Right atrium auricular region (tissue), 2 donors: ENCODE results near the gene GIPC1. TPM values are rescaled to one million over a fixed set of nuclear protein-coding genes. Genes with fewer than 3 reads are reported as not detected.
A peak's percentile ranks its signal among the peaks of the same experiment; 100 is the strongest.
"Not testable (repeated sequence)": the region's sequence is repeated elsewhere in the genome, so short reads cannot be mapped to it uniquely, and the experiment has no call there.

Experiments
- DNase-seq: peaks from one replicate; pipeline ENCODE4 v3.0.0-alpha.2; 2019; ENCODE audit warnings: low spot score
- H3K27ac ChIP-seq, 2 donors: fragments of 200-600 bp; sonication (generic); 1 replicate in 1 of 2; 2 replicates in 1 of 2; pipeline ENCODE4 v1.5.1; 2016 to 2019
- H3K27me3 ChIP-seq, 2 donors: fragments of 200-600 bp; sonication (generic); one replicate each; pipeline versions ENCODE4 v1.5.1 to v1.6.0; 2017 to 2019
- H3K36me3 ChIP-seq: fragments of 200-600 bp; sonication (generic); one replicate; pipeline ENCODE4 v1.5.1; 2016
- H3K4me1 ChIP-seq, 2 donors: fragments of 200-600 bp; sonication (generic); one replicate each; pipeline versions ENCODE4 v1.5.1 to v1.6.0; 2017 to 2019
- H3K4me3 ChIP-seq, 2 donors: fragments of 200-600 bp; sonication (generic); 1 replicate in 1 of 2; 2 replicates in 1 of 2; pipeline ENCODE4 v1.5.1; 2017 to 2019; ENCODE audit warnings: mild to moderate bottlenecking in 1 of 2, moderate library complexity in 1 of 2
- H3K9me3 ChIP-seq, 2 donors: fragments of 200-600 bp; sonication (generic); one replicate each; pipeline ENCODE4 v1.5.1; 2019
- total RNA-seq, 2 donors: library from RNA; depleted of rRNA; stranded (reverse); fragments of >200 nt; gene quantifications; one replicate each; pipeline ENCODE4 v1.1.0, GENCODE V29; 2016
- TF ChIP-seq, protein P1 (sequence below), 2 donors: fragments of 200-600 bp; sonication (generic); IDR thresholded peaks; one replicate each; pipeline ENCODE4 v1.5.1; 2019; ENCODE audit warnings: antibody characterized with exemption in 2 of 2

Gene GIPC1, protein sequence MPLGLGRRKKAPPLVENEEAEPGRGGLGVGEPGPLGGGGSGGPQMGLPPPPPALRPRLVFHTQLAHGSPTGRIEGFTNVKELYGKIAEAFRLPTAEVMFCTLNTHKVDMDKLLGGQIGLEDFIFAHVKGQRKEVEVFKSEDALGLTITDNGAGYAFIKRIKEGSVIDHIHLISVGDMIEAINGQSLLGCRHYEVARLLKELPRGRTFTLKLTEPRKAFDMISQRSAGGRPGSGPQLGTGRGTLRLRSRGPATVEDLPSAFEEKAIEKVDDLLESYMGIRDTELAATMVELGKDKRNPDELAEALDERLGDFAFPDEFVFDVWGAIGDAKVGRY
- 10 to 100 TPM; 49.6 to 58.2 TPM for total RNA-seq

DNA sequence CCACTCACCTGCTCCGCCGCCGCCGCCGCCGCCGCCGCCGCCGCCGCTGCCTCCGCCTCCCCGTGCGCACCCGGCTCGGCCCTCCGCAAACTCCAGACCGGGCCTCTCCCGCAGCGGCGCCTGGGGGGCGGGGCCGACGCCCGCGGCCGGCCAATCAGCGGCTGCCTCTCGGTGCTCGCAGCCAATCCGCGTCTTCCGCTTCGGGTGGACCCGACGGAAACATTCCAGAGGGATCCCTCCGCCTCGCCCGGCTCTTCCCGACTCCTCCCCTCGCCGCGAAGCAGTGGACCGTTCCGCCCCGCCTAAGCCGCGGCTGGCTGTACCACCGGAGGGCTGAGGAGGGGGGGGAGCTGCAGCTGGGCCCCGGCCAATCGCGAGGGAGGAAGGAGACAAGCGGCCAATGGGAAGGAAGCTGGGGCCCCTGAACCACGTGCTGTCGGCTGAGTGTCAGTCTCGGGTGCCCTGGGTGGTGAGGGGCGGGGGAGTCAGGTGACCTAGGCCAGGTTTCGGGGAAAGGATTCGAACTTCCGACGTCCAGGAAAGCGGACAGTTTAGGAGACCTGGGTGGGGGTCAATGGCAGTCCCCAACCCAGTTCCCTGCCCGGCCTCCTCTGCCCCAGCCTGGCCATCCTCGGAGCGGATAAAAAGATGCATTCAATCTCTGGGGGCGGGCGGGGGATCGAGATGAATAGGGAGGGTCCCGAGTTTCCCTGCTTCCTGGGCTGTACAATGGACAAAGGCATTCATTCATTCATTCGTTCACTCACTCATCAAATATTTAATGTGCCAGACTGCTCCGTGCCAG, at the start of gene GIPC1:
Gene GIPC1, minus strand, starts transcription at position 99 of the 805 bp plus-strand sequence. CDS start 13,151 bp downstream, outside the sequence.
- peak; percentile 97 for DNase-seq
- Histone ChIP-seq H3K27ac (peak within 1 kb of the TSS; percentile 69 to 82), H3K9me3 (no peaks in the 10 kb centered on the region), H3K27me3 (no peaks in the 10 kb centered on the region), H3K4me1 (peaks cover 0 to 31% of the 10 kb centered on the region in 2 donors), H3K4me3 (peak within 1 kb of the TSS; percentile 91 to 93), H3K36me3 (no peaks in the 10 kb centered on the region)
- TF ChIP-seq, protein P1, sequence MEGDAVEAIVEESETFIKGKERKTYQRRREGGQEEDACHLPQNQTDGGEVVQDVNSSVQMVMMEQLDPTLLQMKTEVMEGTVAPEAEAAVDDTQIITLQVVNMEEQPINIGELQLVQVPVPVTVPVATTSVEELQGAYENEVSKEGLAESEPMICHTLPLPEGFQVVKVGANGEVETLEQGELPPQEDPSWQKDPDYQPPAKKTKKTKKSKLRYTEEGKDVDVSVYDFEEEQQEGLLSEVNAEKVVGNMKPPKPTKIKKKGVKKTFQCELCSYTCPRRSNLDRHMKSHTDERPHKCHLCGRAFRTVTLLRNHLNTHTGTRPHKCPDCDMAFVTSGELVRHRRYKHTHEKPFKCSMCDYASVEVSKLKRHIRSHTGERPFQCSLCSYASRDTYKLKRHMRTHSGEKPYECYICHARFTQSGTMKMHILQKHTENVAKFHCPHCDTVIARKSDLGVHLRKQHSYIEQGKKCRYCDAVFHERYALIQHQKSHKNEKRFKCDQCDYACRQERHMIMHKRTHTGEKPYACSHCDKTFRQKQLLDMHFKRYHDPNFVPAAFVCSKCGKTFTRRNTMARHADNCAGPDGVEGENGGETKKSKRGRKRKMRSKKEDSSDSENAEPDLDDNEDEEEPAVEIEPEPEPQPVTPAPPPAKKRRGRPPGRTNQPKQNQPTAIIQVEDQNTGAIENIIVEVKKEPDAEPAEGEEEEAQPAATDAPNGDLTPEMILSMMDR (IDR thresholded peaks at IDR 0.05), result no peak

DNA sequence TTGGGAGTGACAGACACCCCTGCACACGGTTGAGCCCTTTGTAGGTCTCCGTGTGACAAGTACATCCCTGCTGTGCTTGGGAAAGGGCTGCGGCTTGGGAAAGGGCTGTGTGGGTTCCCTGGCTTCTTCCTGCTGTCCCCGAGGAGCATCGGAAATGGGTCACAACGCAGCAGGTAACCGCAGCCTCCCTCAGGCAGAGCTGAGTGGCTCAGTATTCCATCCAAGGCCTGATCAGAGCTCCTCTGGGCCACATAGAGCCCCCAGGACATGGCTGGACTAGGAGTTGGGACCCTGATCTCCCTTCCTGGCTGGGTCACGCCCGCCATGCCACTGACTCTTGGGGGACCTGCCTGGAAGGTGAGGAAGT, 49.8 kb upstream of the GIPC1 start:
- Histone ChIP-seq H3K27ac (no peak overlapping the region), H3K27me3 (no peaks in the 10 kb centered on the region), H3K9me3 (no peaks in the 10 kb centered on the region), H3K4me3 (no peak overlapping the region), H3K4me1 (peaks cover 0 to 25% of the 10 kb centered on the region in 2 donors), H3K36me3 (no peaks in the 10 kb centered on the region)
- TF ChIP-seq, protein P1 (IDR thresholded peaks at IDR 0.05), result no peak
- DNase-seq, result no peak

DNA sequence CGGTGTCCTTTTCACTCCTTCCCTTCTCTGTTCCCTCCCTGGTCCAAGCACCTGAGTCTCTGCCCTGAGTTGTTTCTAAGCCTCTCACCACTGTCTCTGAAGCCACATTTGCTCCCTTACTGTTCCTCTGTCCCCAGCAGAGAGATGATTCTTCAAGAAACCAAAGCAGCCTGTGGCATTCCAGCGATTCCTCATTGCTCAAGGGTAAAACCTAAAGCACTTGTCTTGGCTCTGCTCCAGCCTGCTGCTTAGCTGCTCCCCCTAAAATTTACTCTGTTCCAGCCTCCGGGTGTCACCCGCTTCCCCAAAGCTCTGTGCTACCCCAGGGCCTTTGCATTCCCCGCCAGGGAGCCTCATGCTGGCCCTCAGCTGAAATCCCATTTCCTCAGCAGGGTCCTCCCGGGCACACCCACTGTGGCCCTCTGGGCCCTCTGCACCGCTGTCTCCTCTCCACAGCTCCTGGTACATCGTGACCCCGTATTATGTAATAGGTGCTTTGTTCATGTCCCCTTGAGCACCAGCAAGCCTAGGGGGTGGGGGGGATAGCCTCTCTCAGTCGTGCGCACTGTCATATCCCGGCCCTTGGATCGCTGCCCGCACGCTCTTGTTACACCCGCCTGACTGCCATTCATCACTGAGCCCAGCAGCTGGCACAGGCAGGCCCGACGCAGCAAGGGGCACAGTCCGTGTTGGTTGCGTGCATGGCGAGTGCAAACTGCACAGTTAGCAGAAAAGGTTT, 49.2 kb upstream of the GIPC1 start:
- H3K27ac ChIP-seq, result no peak overlapping the region
- no peak for DNase-seq

DNA sequence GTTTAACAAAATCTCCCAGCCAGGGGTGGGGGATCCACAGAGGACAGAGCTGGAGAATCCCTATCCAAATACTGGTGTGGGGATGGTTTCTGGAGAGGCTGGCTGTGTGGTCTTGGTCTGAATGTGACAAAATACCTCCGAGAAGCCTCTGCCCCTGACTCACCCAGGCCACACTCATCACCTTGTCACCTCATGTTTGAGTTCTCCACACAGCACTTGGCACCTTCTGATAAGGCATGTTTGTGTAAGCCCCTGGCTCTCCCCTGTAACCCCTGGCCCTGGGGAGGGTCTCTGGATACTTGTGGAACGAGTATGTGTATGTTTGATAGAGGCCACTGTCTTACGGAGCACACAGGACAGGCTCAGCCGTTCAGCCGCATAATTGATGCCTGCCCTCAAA, 48.1 kb upstream of the GIPC1 start:
- H3K27me3 ChIP-seq, result no peaks in the 10 kb centered on the region
- no peaks in the 10 kb centered on the region for H3K36me3 ChIP-seq
- H3K9me3 ChIP-seq, result no peaks in the 10 kb centered on the region
- TF ChIP-seq, protein P1 (IDR thresholded peaks at IDR 0.05), result no peak
- DNase-seq, result no peak
- H3K27ac ChIP-seq, result no peak overlapping the region
- peaks cover 0 to 25% of the 10 kb centered on the region in 2 donors for H3K4me1 ChIP-seq
- no peak overlapping the region for H3K4me3 ChIP-seq

More for the DNA sequence above, 49.2 kb upstream of the GIPC1 start:
- Histone ChIP-seq H3K4me3 (no peak overlapping the region), H3K36me3 (no peaks in the 10 kb centered on the region), H3K4me1 (peaks cover 0 to 25% of the 10 kb centered on the region in 2 donors), H3K27me3 (no peaks in the 10 kb centered on the region), H3K9me3 (no peaks in the 10 kb centered on the region)
- TF ChIP-seq, protein P1 (IDR thresholded peaks at IDR 0.05), result no peak

DNA sequence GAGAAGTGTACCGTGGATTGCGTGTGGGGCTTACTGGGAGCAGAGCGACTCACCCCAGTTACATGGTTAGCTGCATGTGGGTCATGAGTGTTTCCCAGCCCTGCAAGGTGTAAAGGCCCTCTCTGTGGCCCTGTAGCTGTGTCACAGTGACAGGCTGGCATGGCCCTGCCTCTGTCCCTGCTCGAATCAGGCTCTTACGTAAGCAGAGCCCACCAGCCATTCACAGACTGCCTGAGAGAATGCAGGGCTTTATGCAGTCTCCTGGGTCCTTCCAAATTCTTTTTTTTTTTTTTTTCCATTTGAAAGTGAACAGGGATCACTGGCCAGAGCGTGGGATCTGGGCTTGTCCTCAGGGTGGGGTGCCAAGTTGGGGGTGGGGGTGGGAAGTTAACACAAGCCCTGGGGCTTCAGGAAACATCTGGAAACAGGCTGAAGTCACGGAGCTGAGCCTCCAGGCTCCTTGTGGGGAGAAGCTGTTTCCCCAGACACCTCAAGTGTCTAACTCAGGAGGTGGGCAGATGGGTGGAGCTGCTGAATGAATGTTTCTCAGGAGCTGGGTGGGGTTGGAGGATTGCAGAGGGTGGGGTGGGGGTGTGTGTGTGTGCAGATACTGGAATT, 46.9 kb upstream of the GIPC1 start:
- TF ChIP-seq, protein P1 (IDR thresholded peaks at IDR 0.05), result no peak
- Histone ChIP-seq H3K27ac (peak overlapping the region in 1 of 2 donors; percentile 10), H3K27me3 (no peaks in the 10 kb centered on the region), H3K9me3 (no peaks in the 10 kb centered on the region), H3K36me3 (no peaks in the 10 kb centered on the region), H3K4me3 (no peak overlapping the region), H3K4me1 (peaks cover 0 to 28% of the 10 kb centered on the region in 2 donors)
- no peak for DNase-seq

DNA sequence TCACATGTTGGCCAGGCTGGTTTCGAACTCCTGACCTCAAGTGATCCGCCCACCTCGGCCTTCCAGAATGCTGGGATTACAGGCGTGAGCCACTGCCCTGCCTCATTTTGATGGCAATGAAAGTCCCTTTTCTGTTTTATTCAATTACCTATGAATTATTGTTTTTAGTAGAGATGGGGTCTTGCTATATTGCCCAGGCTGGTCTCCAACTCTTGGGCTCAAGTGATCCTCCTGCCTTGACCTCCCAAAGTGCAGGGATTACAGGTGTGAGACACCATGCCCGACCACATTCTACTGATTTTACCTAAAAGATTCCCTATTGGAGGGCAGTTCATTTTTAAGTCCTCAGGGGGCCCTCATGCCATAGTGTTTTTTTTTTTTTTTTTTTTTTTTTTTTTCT, 46.1 kb upstream of the GIPC1 start:
- not testable (repeated sequence) for H3K36me3 ChIP-seq, H3K27ac ChIP-seq, H3K9me3 ChIP-seq, H3K27me3 ChIP-seq, H3K4me3 ChIP-seq, DNase-seq
- peaks cover 0 to 35% of the 10 kb centered on the region in 2 donors for H3K4me1 ChIP-seq
